IMR-90 (cell line): ENCODE measurements around the gene R3HDM2. TPM values are rescaled to one million over a fixed set of nuclear protein-coding genes. Genes with fewer than 3 reads are reported as not detected.
A peak's percentile ranks its signal among the peaks of the same experiment; 100 is the strongest.

Experiments used
- ATAC-seq: fragments of 200-7000 bp; cut with Tn5 transposase; 2 replicates; pipeline ENCODE4 v1.9.1; 2020; ENCODE audit warnings: low read depth, mild to moderate bottlenecking, moderate library complexity
- BruUV-seq: library from RNA; stranded (reverse); fragments of 400-500 nt; replicated peaks from 2 replicates; lab custom pipeline; 2021; lab: Mats Ljungman, UMichigan
- CTCF ChIA-PET: fragments of 300-600 bp; formaldehyde crosslinking; extraction: SDS; loops from one replicate; lab custom pipeline; 2021; ENCODE audit warnings: antibody characterized with exemption; lab: Yijun Ruan, JAX
- POLR2A ChIA-PET: fragments of 300-600 bp; sonication (Branson Sonifier 250); formaldehyde crosslinking; loops from one replicate; lab custom pipeline; 2022; ENCODE audit warnings: antibody characterized with exemption; ENCODE audit not compliant: unreplicated experiment; lab: Charles Lee
- DNase-seq: peaks from one replicate; pipeline ENCODE4 v3.0.0; 2013
- H2AFZ ChIP-seq: replicated peaks from 2 replicates; pipeline ENCODE3; 2013; ENCODE audit warnings: low read length, mild to moderate bottlenecking; ENCODE audit not compliant: poor library complexity
- H2AK5ac ChIP-seq: 2 replicates; pipeline ENCODE4 v1.6.1; 2013; ENCODE audit warnings: low read depth, low read length, inconsistent platforms
- H2AK9ac ChIP-seq: replicated peaks from 2 replicates; pipeline ENCODE3; 2013; ENCODE audit warnings: mild to moderate bottlenecking, low read depth, low read length, moderate library complexity; ENCODE audit not compliant: poor library complexity
- H2BK120ac ChIP-seq: 2 replicates; pipeline ENCODE4 v1.6.1; 2013; ENCODE audit warnings: low read depth, low read length, inconsistent platforms
- H2BK15ac ChIP-seq: 3 replicates; pipeline ENCODE4 v1.6.1; 2013; ENCODE audit warnings: low read depth, low read length, inconsistent platforms
- H2BK20ac ChIP-seq: 2 replicates; pipeline ENCODE4 v1.6.1; 2013; ENCODE audit warnings: low read depth, mild to moderate bottlenecking, inconsistent platforms, low read length, moderate library complexity
- H2BK5ac ChIP-seq: 2 replicates; pipeline ENCODE4 v1.6.1; 2013; ENCODE audit warnings: mild to moderate bottlenecking, low read depth, low read length, inconsistent platforms; ENCODE audit not compliant: poor library complexity, severe bottlenecking
- H3K14ac ChIP-seq: replicated peaks from 2 replicates; pipeline ENCODE4 v1.6.1; 2013; ENCODE audit warnings: low read depth, low read length, inconsistent platforms
- H3K18ac ChIP-seq: 2 replicates; pipeline ENCODE4 v1.6.1; 2013; ENCODE audit warnings: low read depth, low read length, control low read depth
- H3K23ac ChIP-seq: 2 replicates; pipeline ENCODE4 v1.6.1; 2013; ENCODE audit warnings: low read depth, low read length, inconsistent platforms
- H3K27ac ChIP-seq: 2 replicates; pipeline ENCODE4 v1.5.1; 2013; ENCODE audit warnings: mild to moderate bottlenecking, control low read depth, low read length; ENCODE audit not compliant: insufficient read depth
- H3K27me3 ChIP-seq: 2 replicates; pipeline ENCODE4 v1.6.1; 2013; ENCODE audit warnings: low read length; ENCODE audit not compliant: control insufficient read depth, insufficient read depth
- H3K36me3 ChIP-seq: 2 replicates; pipeline ENCODE4 v1.6.1; 2013; ENCODE audit warnings: low read length, mixed read lengths; ENCODE audit not compliant: control insufficient read depth, insufficient read depth
- H3K4ac ChIP-seq: 2 replicates; pipeline ENCODE4 v1.6.1; 2013; ENCODE audit warnings: low read depth, low read length, inconsistent platforms
- H3K4me1 ChIP-seq: 2 replicates; pipeline ENCODE4 v1.6.1; 2013; ENCODE audit warnings: low read length, mixed read lengths; ENCODE audit not compliant: control insufficient read depth, insufficient read depth
- H3K4me2 ChIP-seq: 2 replicates; pipeline ENCODE4 v1.6.1; 2013; ENCODE audit warnings: low read depth, mild to moderate bottlenecking, control low read depth, low read length, moderate library complexity
- H3K4me3 ChIP-seq: 2 replicates; pipeline ENCODE4 v1.5.1; 2013; ENCODE audit warnings: low read depth, mild to moderate bottlenecking, control low read depth, low read length, moderate library complexity; ENCODE audit not compliant: insufficient read depth
- H3K56ac ChIP-seq: 2 replicates; pipeline ENCODE4 v1.6.1; 2013; ENCODE audit warnings: low read length, inconsistent platforms; ENCODE audit not compliant: insufficient read depth; ENCODE audit errors: extremely low read depth
- H3K79me1 ChIP-seq, 2 experiments: 2 replicates each; pipeline ENCODE4 v1.6.1; 2013; ENCODE audit warnings: low read length in 2 of 2, inconsistent platforms in 1 of 2, low read depth in 1 of 2
- H3K9ac ChIP-seq: 2 replicates; pipeline ENCODE4 v1.6.1; 2013; ENCODE audit warnings: low read depth, low read length, control low read depth
- H3K9me1 ChIP-seq: 2 replicates; pipeline ENCODE4 v1.6.1; 2013; ENCODE audit warnings: low read length, inconsistent platforms; ENCODE audit not compliant: insufficient read depth
- H3K9me3 ChIP-seq: 2 replicates; pipeline ENCODE4 v1.6.1; 2013; ENCODE audit warnings: low read length; ENCODE audit not compliant: control insufficient read depth, insufficient read depth
- H4K20me1 ChIP-seq: 2 replicates; pipeline ENCODE4 v1.6.1; 2013; ENCODE audit warnings: low read length, inconsistent platforms; ENCODE audit not compliant: insufficient read depth
- H4K5ac ChIP-seq: 2 replicates; pipeline ENCODE4 v1.6.1; 2013; ENCODE audit warnings: mild to moderate bottlenecking, low read depth, low read length, control low read depth
- H4K8ac ChIP-seq, 2 experiments: 2 replicates each; pipeline ENCODE4 v1.6.1; 2013; ENCODE audit warnings: low read depth in 2 of 2, low read length in 2 of 2, control low read depth in 1 of 2, inconsistent platforms in 1 of 2
- H4K91ac ChIP-seq: 2 replicates; pipeline ENCODE4 v1.6.1; 2013; ENCODE audit warnings: low read depth, low read length, inconsistent platforms; ENCODE audit not compliant: insufficient read depth
- CEBPB ChIP-seq: IDR thresholded peaks from 2 replicates; pipeline ENCODE4 v1.6.1; 2012; ENCODE audit warnings: low read depth, low read length, improper control_type of control experiment
- NFE2L2 ChIP-seq: fragments of 150-350 bp; IDR thresholded peaks from 2 replicates; pipeline ENCODE4 v1.6.1; 2016; ENCODE audit warnings: low read depth, mild to moderate bottlenecking, low read length
- RAD21 ChIP-seq: IDR thresholded peaks from 2 replicates; pipeline ENCODE4 v1.6.1; 2012; ENCODE audit warnings: low read length, improper control_type of control experiment
- WGBS, 2 experiments: methylation state at CpG; one replicate each; pipeline versions ENCODE4 v1.1.5 to v1.1.7; 2013; ENCODE audit warnings: missing lambda C conversion rate in 2 of 2; ENCODE audit not compliant: insufficient read length in 1 of 2; ENCODE audit errors: extremely low coverage in 2 of 2; 5-methylcytosine and 5-hydroxymethylcytosine counted together
- dilution Hi-C: fragments of 300-500 bp; cut with HindIII; formaldehyde crosslinking; loops from one replicate; pipeline ENCODE4 v1.14.3; 2018; ENCODE audit warnings: low sequenced_read_pairs; ENCODE audit not compliant: unreplicated experiment
- in situ Hi-C: fragments of 300-500 bp; cut with MboI; formaldehyde crosslinking; loops from 3 replicates; pipeline ENCODE4 v1.14.3; 2019; ENCODE audit warnings: low sequenced_read_pairs, inconsistent platforms, mixed read lengths
- intact Hi-C: fragments of 100-400 bp; cut with micrococcal nuclease; formaldehyde crosslinking; loops from 2 replicates; pipeline ENCODE4 v1.10.0; 2022
- polyA plus RNA-seq, 3 experiments: library from polyadenylated mRNA; depleted of rRNA; stranded (reverse); fragments of >200 nt; gene quantifications; 2 replicates each; pipeline ENCODE4 v1.2.3, GENCODE V29; 2012; ENCODE audit warnings: low replicate concordance in 1 of 3
- total RNA-seq: library from RNA; depleted of rRNA; stranded (reverse); fragments of >200 nt; gene quantifications from 2 replicates; pipeline ENCODE4 v1.2.3, GENCODE V29; 2012

Gene R3HDM2
- total and polyA plus RNA-seq, 2 of the 4 experiments (the other 2 are of a cell fraction) = 7.5 to 28.4 TPM

- Histone ChIP-seq H3K79me1 (peaks cover 0 to 10% of the 10 kb centered on the region in 2 experiments; a peak in 1 of 4 replicates), H2BK15ac (peak overlapping the region; percentile 84; the same call in 2 of the 3 replicates), H3K18ac (peak overlapping the region; percentile 76), H2BK20ac (peak overlapping the region; percentile 80; the same call in 1 of the 2 replicates), H3K36me3 (no peaks in the 10 kb centered on the region), H3K27ac (no peak overlapping the region), H4K8ac (peak overlapping the region in 1 of 2 experiments; percentile 45; a peak in 2 of 4 replicates), H2AK9ac (peak overlapping the region; percentile 33), H3K9me1 (peaks cover 28% of the 10 kb centered on the region), H3K4me1 (peaks cover 32% of the 10 kb centered on the region), H3K23ac (peak overlapping the region; percentile 82; the same call in 1 of the 2 replicates), H4K5ac (peak overlapping the region; percentile 37; the same call in 1 of the 2 replicates), H3K4ac (peak overlapping the region; percentile 77), H2BK120ac (peak overlapping the region; percentile 78), H2BK5ac (peak overlapping the region; percentile 60), H3K4me3 (no peak overlapping the region), H4K91ac (peak overlapping the region; percentile 31), H3K9me3 (no peaks in the 10 kb centered on the region), H2AFZ (peak overlapping the region; percentile 79), H3K27me3 (no peaks in the 10 kb centered on the region), H3K56ac (no peak overlapping the region), H3K14ac (peak overlapping the region; percentile 82), H3K9ac (no peak overlapping the region), H4K20me1 (no peaks in the 10 kb centered on the region), H2AK5ac (peak overlapping the region; percentile 87), H3K4me2 (no peak overlapping the region)
- ChIA-PET CTCF (interaction anchor here (0.6 to 2.5 kb wide), 4 partner anchors 11 to 179 kb away, joined by 3 to 42 read pairs (median 9); no protein-coding TSS in a partner anchor), POLR2A (no interaction called here)
- no peak for TF ChIP-seq NFE2L2
- TF ChIP-seq CEBPB = 0 out of 2 replicates have a peak, but pooled peaks have one; percentile 9
- TF ChIP-seq RAD21 = no peak
- no CpG with 5 or more reads among the region's 6 CpGs for WGBS, 2 experiments
- intact Hi-C loops = loop anchor here (5.0 kb wide), 1 partner anchor 79 kb away; no protein-coding TSS in a partner anchor
- dilution Hi-C loops = no loop called here
- no TSS peak for BruUV-seq
- ATAC-seq = no peak
- in situ Hi-C loops = loop anchor here (5.0 kb wide), 2 partner anchors 139 to 184 kb away; no protein-coding TSS in a partner anchor
- DNase-seq = peak; percentile 38
Measured at GRCh38 chr12:57451233-57451778, 20.5 kb upstream of the R3HDM2 start.
